ENCODE measurements around the gene TRAF2.
A peak's percentile ranks its signal among the peaks of the same experiment; 100 is the strongest.
"Not testable (repeated sequence)": the region's sequence is repeated elsewhere in the genome, so short reads cannot be mapped to it uniquely, and the experiment has no call there.

TRAF2 gene

GRCh38 chr9:136857581-136858412 lies 28.5 kb upstream of the TRAF2 start:
- no peak for DNase-seq (ENCODE audit: low read depth)

- DNase-seq (ENCODE audit: low read depth): no peak
Observed at GRCh38 chr9:136858452-136858843, 27.9 kb upstream of the TRAF2 start.

GRCh38 chr9:136858844-136859757 lies 27.2 kb upstream of the TRAF2 start:
- no peak for DNase-seq (ENCODE audit: low read depth)

GRCh38 chr9:136860529-136860928 lies 25.8 kb upstream of the TRAF2 start:
- no peak for DNase-seq (ENCODE audit: low read depth)

- DNase-seq (ENCODE audit: low read depth): no peak
Observed at GRCh38 chr9:136860933-136861873, 25.1 kb upstream of the TRAF2 start.

- no peak for DNase-seq (ENCODE audit: low read depth)
Observed at GRCh38 chr9:136861874-136862457, 24.4 kb upstream of the TRAF2 start.

GRCh38 chr9:136862849-136863622 lies 23.3 kb upstream of the TRAF2 start:
- no peak for DNase-seq (ENCODE audit: low read depth)

GRCh38 chr9:136863623-136864273 lies 22.6 kb upstream of the TRAF2 start:
- DNase-seq (ENCODE audit: low read depth): no peak

- no peak for DNase-seq (ENCODE audit: low read depth)
Observed at GRCh38 chr9:136865041-136865767, 21.1 kb upstream of the TRAF2 start.

GRCh38 chr9:136865768-136866103 lies 20.6 kb upstream of the TRAF2 start:
- DNase-seq (ENCODE audit: low read depth): no peak

- DNase-seq (ENCODE audit: low read depth): not testable (repeated sequence)
Observed at GRCh38 chr9:136866898-136867421, 19.4 kb upstream of the TRAF2 start.

- DNase-seq (ENCODE audit: low read depth): no peak
Observed at GRCh38 chr9:136867480-136867879, 18.8 kb upstream of the TRAF2 start.

GRCh38 chr9:136867917-136868316 lies 18.4 kb upstream of the TRAF2 start:
- DNase-seq (ENCODE audit: low read depth): no peak

- DNase-seq (ENCODE audit: low read depth): no peak
Observed at GRCh38 chr9:136868644-136869043, 17.7 kb upstream of the TRAF2 start.

GRCh38 chr9:136869611-136870010 lies 16.7 kb upstream of the TRAF2 start:
- not testable (repeated sequence) for DNase-seq (ENCODE audit: low read depth)

GRCh38 chr9:136875155-136875554 lies 11.2 kb upstream of the TRAF2 start:
- DNase-seq (ENCODE audit: low read depth): no peak

- no peak for DNase-seq (ENCODE audit: low read depth)
Observed at GRCh38 chr9:136876476-136876875, 9.8 kb upstream of the TRAF2 start.

GRCh38 chr9:136880651-136881050 lies 5.7 kb upstream of the TRAF2 start:
- DNase-seq (ENCODE audit: low read depth): no peak

- DNase-seq (ENCODE audit: low read depth): peak; percentile 63
Observed at GRCh38 chr9:136881691-136882108, 4.6 kb upstream of the TRAF2 start.

Measured in activated T-cell treated with anti-CD3 and anti-CD28 coated beads for 48 hours (primary cell).